Astrocyte of the cerebellum (primary cell): ENCODE data around the gene WNK2.

Experiments
- DNase-seq: peaks from one replicate; pipeline ENCODE4 v3.0.0-alpha.2; 2011; ENCODE audit warnings: low read depth
- H3K4me3 ChIP-seq: 2 replicates; pipeline ENCODE4 v1.5.1; 2011; ENCODE audit warnings: mild to moderate bottlenecking, low read depth, low read length, moderate library complexity
- in situ Hi-C: cut with HindIII; loops from 2 replicates; pipeline ENCODE4 v1.10.0; 2017; ENCODE audit warnings: low sequenced_read_pairs
- TF ChIP-seq, protein P1 (sequence below): IDR thresholded peaks from 2 replicates; pipeline ENCODE4 v1.5.1; 2012; ENCODE audit warnings: low read length, low read depth, moderate library complexity, mild to moderate bottlenecking; ENCODE audit errors: missing control alignments

Gene WNK2

GRCh38 chr9:93232388-93232960 lies 48.5 kb downstream of the WNK2 start:
- TF ChIP-seq, protein P1, sequence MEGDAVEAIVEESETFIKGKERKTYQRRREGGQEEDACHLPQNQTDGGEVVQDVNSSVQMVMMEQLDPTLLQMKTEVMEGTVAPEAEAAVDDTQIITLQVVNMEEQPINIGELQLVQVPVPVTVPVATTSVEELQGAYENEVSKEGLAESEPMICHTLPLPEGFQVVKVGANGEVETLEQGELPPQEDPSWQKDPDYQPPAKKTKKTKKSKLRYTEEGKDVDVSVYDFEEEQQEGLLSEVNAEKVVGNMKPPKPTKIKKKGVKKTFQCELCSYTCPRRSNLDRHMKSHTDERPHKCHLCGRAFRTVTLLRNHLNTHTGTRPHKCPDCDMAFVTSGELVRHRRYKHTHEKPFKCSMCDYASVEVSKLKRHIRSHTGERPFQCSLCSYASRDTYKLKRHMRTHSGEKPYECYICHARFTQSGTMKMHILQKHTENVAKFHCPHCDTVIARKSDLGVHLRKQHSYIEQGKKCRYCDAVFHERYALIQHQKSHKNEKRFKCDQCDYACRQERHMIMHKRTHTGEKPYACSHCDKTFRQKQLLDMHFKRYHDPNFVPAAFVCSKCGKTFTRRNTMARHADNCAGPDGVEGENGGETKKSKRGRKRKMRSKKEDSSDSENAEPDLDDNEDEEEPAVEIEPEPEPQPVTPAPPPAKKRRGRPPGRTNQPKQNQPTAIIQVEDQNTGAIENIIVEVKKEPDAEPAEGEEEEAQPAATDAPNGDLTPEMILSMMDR, result no peak
- in situ Hi-C loops, result no loop called here
- no peak overlapping the region for H3K4me3 ChIP-seq
- DNase-seq, result no peak

DNA sequence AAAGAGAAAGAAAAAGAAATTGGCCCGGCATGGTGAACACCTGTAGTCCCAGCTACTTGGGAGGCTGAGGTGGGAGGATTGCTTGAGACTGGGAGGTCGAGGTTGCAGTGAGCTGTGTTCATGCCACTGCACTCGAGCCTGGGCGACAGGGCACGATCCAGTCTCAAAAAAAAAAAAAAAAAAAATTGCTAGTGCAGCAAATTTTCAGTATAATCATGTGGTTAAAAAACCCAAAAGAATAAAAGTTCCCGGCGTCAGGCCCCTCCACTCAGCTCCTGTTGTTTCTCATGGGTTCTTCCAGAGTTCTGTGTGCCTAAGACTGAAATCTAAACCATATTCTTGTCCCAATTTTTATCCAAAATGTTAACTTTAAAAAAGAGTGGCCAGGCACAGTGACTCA lies 49.1 kb downstream of the WNK2 start:
- TF ChIP-seq, protein P1, result no peak
- in situ Hi-C loops, result no loop called here
- DNase-seq, result no peak
- no peak overlapping the region for H3K4me3 ChIP-seq

- TF ChIP-seq, protein P1, result no peak
- H3K4me3 ChIP-seq, result no peak overlapping the region
- in situ Hi-C loops, result no loop called here
- DNase-seq, result no peak
Observed at GRCh38 chr9:93234600-93234999, 50.7 kb downstream of the WNK2 start.

DNA sequence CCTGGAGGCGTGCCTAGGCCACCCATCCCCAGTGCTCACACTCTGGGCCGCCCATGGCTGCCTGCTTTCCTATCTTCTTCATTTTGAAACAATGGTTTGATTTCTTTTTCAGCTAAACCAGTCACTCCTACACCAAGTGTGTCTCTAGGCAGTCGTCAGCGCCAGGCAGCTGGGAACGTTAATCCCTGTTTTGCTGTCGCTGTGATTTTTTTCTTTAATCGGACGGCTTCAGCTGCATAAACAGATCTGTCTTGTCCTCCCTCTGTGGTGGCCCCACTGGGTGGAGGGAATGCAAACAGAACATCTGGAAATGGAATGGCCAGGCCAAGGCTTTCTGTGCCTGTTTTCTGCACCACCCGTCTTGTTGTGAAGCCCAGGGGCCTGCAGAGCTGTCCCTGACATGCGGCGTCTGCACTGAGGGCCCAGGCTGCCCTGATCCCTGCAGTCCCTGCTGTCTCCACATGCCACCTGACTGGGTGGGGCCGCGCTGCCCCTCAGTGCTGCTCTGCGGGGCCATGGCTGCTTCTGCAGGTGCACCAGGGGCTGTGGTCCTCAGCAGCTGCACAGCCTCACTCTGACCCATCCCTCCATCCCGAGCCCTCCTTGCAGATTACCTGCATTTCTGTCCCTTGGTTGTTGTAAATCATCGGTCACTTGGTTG lies 51.5 kb downstream of the WNK2 start:
- TF ChIP-seq, protein P1, result no peak
- in situ Hi-C loops, result no loop called here
- no peak overlapping the region for H3K4me3 ChIP-seq
- no peak for DNase-seq

GRCh38 chr9:93236541-93237206 lies 52.7 kb downstream of the WNK2 start:
- in situ Hi-C loops, result no loop called here
- no peak for DNase-seq
- no peak overlapping the region for H3K4me3 ChIP-seq
- TF ChIP-seq, protein P1, result no peak

- TF ChIP-seq, protein P1, result no peak
- H3K4me3 ChIP-seq, result no peak overlapping the region
- DNase-seq, result no peak
- in situ Hi-C loops, result no loop called here
Observed at GRCh38 chr9:93237540-93237939, 53.6 kb downstream of the WNK2 start.
